DMS79 treated with DMSO at 0.1 percent for 48 hours (cell line): ENCODE measurements around the gene UBALD2.
"Not testable (repeated sequence)": the region's sequence is repeated elsewhere in the genome, so short reads cannot be mapped to it uniquely, and the experiment has no call there.

Source experiments
- DNase-seq: peaks from one replicate; lab custom pipeline; 2025; lab: John Stamatoyannopoulos, UW

UBALD2 gene

DNA sequence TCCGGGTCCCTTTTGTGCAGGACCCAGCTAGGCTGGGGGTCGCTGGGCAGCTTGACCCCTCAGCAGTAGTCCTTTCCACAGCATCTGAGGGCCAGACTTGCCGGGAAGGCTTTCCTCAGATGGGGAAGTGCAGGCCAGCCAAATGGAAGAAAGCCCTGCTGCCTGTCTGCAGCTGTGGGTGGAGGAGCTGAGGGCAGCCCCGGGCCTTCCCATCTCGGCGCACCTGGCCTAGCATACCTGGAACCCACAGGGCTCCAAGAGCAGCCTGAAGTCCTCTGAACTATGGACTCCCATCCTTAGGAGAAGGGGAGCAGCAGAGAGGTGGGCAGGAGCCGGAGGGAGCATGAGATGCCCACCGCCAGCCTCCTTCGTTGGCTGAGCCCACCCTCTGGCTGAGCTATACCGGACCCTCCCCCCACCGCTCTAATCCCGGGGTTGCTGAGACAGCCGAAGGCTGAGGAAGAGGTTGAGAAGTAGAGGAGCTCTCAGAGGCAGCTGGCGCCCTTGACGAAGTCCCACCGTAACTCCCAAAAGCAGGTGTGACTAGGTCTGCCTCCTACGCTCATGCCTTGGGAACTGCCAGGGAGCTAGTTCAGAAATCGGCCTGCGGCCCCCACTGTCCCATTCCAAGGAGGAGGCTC lies 13.2 kb downstream of the UBALD2 start:
- no peak for DNase-seq

- peak; percentile 26 for DNase-seq
These were observed 14.0 kb downstream of the UBALD2 start for GRCh38 chr17:76278952-76279741.

DNA sequence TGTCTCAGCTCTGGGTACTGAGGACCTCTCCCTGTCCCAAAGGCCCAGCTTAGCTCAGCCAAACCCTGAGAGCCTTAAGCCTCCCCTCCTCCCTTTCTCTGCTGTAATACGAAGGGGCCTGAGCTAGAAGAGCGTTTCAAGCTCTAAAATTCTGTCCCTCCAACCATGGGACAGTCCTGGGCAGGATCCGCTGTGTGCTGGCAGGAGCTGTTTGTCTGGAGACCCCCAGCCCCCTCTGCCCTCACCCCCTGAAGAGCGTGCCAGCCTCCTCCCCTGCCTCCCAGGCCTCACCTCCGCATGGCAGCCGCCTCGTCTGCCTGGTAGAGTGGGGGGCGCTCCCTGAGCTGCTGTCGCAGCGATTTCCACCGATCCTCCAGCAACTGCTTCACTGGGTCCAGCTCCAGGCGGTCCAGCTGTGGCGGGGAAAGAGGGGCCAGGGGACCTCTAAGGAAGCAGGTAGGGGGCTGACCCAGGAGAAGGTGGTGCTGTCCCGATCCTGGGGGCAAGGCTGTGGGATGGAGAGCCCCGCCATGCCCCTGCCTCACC lies 14.7 kb downstream of the UBALD2 start:
- no peak for DNase-seq

GRCh38 chr17:76280650-76281049 lies 15.5 kb downstream of the UBALD2 start:
- DNase-seq, result no peak

DNA sequence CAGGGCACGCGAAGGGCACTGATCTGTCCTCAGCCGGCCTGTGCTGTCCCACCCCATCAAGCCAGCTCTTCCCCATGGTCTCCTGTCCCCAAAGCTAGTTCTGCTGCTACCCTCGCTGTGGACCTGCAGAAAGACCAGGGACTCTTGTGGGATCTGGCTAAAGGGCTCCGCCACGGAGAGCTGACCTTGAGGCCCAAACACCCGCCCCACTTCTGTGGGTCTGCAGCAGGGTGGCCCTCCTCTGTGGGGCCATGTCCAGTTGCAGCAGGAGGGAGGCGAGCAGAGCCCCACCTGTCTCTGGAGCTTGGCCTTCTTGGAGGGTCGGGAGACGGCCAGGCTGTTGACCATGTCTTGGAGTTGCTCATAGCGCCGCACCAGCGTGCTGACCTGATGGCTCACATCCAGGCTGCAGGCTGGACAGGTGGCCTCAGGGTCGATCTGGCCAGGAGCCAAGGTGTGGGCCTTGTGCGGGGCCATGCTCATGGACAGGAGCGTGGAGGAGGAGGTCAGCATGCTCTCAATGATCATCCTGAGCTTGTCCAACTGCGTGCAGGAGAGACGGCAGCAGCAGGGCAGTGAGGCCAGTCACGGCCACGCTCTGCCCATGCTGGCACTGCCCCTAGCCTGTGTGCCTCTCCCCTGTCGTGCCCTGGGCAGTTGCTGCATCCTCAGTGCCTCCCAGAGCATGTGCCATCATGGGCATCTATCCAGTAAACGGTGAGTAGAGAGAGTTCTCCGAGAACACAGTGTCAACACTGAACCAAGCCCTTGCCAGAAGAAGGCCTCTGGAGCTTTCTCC lies 16.6 kb downstream of the UBALD2 start:
- no peak for DNase-seq

GRCh38 chr17:76292567-76292966 lies 27.4 kb downstream of the UBALD2 start:
- no peak for DNase-seq

DNA sequence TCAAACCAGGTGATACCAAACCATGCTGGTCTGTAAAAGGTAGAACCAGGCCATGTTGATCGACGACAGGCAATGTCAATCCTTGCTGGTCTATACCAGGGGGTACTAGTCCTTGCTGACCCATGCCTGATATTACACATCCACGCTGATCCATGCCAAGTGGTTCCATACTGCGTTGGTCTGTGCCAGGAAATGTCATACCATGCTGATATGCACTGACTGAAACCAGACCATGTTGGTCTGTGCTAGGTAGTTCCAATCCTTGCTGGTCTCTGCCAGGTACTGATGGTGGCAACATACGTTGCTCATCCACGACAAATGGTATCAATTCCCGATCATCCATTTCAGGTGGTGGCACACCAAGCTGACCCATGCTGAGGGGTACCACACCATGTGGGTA lies 28.0 kb downstream of the UBALD2 start:
- DNase-seq, result no peak

- DNase-seq, result no peak
These were observed 31.0 kb downstream of the UBALD2 start for GRCh38 chr17:76296186-76296585.

- no peak for DNase-seq
These were observed 31.7 kb downstream of the UBALD2 start for GRCh38 chr17:76296889-76297288.

DNA sequence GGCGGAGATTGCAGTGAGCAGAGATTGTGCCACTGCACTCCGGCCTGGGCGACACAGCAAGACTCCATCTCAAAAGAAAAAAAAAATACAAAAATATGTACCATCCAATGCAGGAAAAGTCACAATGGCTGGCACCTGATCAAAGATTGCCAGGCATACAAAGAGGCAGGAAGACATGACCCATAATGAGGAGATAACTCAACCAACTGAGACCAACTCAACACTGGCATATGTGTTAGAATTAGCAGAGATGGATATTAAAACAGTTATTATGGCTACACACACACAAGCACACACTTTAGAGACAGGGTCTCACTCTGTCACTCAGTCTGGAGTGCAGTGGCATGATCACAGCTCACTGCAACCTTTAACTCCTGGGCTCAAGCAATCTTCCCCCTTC lies 32.3 kb downstream of the UBALD2 start:
- DNase-seq, result no peak

DNA sequence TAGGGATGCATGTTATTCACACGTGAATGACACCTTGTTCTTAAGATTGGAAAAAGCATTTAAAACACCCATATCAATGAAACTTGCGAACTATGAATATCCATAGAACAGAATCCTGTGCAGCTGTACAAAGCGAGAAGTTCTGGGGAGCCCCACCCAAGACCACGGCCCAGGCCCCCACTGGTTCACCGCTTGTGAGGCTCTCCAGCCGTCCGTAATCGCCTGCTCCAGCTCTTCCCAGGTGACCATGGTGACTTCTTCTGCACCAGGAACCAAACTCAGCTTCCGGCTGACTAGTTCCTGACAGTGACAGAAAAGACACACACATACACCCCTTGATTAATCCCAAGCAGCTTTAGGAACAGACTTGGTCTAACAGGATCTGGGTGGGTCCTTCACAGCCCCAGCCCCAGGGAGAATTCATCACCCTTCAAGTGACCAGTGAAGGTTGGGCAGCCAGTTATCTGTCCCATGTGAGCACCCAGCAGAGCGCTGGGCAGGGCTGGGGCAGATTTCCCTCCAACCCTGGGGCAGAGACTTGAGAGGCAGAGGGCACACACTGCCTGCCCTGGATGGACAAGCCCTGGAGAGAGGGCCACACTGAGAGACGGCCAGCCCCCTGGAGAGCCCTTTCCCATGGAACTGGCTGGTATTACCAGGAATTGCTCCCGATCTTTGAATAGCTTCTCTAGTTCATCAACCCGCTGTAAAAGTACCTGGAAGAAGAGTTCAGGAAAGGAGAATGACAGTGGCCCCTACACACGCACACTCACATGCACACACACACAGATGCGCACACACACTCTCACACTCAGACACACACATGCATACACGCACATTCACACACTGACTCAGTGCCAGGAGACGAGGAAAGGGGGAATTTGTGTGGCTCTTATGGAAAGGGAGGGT lies 39.3 kb downstream of the UBALD2 start:
- no peak for DNase-seq

DNA sequence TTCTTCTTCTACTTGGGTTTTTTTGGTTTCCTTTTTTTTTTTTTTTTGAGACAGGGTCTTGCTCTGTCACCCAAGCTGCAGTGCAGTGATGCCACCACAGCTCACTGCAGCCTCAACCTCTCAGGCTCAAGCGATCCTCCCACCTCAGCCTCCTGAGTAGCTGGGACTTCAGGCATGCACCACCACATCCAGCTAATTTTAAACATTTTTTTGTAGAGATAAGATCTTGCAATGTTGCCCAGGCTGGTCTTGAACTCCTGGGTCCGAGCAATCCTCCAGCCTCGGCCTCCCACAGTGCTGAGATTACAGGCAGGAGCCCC lies 39.9 kb downstream of the UBALD2 start:
- DNase-seq, result not testable (repeated sequence)

DNA sequence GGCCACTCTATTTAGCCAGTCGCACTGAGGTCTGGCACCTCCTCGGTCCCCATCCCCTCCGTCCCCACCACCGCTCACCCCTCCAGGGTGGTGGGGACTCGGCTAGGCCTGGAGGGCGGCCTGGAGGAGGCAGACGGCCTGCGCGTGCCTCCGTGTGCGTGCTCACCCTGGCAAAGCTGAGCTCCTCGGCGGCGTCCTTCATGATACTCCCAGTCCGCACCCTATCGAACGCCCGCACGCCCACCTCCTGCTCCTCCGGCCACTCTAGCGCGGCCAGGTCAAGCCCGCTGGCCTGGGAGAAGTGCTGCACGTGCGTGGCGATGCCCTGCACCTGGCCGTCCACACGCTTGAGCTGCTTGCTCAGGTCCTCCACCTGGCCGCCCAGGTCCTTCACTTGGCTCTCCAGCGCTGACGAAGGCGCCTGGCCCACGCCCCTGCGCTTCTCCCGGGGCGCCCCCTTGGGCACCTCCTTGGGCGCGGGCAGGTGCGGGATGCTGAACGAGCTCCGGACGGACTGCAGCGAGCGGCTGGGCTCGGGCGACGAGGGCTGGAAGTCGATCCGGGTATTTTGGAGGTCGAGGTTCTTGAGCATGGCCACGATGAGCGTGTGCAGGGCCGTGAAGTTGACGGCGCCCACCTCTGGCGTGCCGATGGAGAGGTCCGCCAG lies 42.3 kb downstream of the UBALD2 start:
- no peak for DNase-seq

DNA sequence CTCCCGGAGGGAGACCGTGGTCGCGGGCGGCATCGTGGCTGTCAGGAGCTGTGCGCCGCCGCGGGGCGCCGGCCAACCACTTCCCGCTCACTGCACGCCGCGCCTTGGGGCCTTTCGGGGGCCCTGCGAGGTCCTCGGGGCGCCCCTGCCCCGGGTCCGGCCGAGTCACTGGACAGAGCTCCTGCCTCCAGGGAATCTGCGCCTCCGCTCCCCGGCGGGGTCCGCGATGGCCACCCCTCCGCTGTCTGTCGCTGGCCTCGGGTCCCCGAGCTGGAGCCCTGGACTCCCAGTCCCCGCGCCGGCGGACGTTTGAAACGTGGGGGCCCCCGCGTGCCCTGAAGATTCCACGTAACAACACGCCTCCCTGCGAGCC lies 42.8 kb downstream of the UBALD2 start, which contains the start of gene QRICH2:
TSS of gene QRICH2 (minus strand) at position 311 of the 373 bp plus-strand sequence. CDS start at position 33, 278 bp downstream.
- DNase-seq, result no peak

GRCh38 chr17:76309461-76309860 lies 44.3 kb downstream of the UBALD2 start:
- no peak for DNase-seq

DNA sequence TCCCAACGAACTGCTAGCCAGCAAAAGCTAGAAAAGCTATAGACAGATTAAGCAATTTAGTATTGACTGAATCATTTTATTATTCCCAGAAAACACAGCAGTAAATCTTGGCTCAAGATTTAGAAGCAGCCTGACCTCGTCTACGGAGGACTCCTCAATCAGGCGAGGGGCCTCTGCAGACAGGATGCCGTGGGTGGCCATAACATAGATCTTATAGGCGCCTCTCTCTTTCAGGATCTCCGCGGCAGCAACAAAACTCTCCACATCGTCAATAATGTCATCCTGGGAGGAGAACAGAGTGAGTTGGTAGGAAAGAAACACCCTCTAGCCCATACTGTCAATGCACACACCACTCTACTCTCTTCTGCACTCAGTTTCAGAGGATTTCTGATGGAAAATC lies 47.6 kb downstream of the UBALD2 start:
- no peak for DNase-seq

GRCh38 chr17:76314392-76315227 lies 49.5 kb downstream of the UBALD2 start:
- no peak for DNase-seq

DNA sequence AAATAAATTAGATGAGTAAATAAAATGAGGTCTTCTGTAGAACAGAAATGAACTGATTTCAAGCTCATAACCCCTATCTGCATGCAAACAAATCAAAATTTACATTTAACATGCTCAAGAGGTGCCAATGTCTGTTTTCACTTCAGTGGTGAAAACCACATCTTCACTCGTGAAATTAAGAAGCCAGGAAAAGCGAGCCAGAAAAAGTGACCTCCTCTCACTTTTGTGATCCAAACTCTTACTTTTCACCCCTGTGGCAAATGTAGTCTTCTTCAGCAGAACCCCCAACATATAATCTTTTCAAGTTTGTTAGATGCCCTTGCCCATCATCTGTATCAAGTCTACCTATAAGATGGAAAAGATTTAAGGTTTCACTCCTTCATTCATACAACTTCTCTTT lies 52.4 kb downstream of the UBALD2 start:
- no peak for DNase-seq

- no peak for DNase-seq
These were observed 53.4 kb downstream of the UBALD2 start for GRCh38 chr17:76318586-76318985.
